ENCODE data around the gene NOTCH4.

Gene NOTCH4

DNA sequence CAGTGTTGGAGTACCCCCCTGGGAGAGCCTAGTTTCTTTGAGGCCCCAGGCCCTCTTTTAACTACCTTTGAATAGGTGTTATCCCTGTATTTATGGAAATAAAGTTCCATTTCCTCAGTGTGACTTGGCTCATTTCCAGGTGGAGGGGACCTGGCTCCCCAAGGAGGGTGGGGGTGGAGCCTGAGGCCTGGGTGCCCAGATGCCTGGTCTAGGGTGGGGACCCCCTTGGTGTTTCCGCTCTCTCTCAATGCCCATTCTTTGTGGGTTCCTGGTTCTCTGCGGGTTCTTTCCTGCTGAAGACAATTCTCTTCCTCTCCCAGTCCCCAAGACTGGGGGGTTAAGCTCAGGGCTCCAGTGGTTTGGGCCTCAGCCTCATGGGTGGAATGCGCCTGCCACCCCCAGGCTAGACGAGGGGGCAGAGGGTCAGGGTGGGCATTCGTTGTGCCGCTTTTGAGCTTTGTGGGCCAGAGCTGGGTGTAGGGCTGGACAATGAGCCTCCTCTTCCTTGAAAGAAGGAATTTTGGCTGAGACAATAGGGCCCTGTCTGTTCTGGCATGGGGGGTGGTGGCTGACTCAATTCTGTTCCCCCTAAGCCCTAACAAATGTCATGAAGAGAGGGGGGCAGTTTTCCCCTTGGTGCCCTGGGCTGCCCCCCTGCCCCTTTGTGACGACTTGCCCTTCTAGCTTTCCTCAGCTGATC lies 60.2 kb downstream of the NOTCH4 start:
- DNase-seq (ENCODE audit: low read depth) = no peak

DNA sequence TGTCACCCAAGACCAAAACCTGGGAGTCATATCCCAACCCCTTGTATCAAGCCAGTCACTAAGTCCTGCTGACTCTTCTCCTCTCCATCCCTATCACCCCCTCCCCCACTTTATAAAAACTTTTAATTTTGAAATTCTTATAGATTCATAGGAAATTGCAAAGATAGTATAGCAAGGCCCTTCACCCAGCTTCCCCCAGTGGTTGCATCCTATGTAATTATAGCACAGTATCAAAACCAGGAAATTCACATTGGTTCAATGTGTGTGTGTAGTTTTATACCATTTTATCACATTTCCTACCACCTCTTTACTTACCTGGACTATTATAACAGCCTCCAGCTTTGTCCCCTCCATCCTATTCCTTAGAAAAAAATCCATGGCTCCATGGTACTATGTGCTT lies 65.8 kb downstream of the NOTCH4 start:
- no peak for DNase-seq (ENCODE audit: low read depth)

DNA sequence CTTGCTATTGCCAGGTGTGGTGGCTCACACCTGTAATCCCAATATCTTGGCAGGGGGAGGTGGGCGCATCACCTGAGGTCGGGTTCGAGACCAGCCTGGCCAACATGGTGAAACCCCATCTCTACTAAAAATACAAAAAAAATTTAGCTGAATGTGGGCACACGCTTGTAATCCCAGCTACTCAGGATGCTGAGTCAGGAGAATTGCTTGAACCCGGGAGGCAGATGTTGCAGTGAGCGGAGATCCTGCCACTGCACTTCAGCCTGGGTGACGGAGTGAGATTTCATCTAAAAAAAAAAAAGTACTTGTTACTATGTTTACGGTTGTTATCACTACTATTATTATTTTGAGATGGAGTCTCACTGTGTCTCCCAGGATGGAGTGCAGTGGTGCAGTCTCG lies 67.0 kb downstream of the NOTCH4 start:
- no peak for DNase-seq (ENCODE audit: low read depth)

DNA sequence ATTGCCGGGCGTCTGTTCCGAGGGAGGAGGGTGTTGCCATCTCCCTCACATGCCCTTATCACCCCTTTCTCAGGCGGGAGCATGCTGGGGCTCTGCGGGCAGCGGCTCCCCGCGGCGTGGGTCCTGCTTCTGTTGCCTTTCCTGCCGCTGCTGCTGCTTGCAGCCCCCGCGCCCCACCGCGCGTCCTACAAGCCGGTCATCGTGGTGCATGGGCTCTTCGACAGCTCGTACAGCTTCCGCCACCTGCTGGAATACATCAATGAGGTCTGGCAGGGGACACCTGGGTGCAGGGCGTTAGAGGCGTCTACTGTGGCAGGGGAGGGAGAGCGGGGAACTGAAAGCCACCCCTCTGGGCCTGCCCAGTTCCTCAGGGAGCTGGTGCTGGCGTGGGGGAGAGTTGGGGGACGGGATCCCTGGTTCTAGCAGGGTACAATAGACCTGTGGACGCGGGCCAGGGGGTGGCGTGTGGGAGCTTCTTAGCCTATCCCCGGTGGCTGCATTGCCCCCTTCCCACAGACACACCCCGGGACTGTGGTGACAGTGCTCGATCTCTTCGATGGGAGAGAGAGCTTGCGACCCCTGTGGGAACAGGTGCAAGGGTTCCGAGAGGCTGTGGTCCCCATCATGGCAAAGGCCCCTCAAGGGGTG lies 69.2 kb downstream of the NOTCH4 start:
- peak; percentile 40 for DNase-seq (ENCODE audit: low read depth)

DNA sequence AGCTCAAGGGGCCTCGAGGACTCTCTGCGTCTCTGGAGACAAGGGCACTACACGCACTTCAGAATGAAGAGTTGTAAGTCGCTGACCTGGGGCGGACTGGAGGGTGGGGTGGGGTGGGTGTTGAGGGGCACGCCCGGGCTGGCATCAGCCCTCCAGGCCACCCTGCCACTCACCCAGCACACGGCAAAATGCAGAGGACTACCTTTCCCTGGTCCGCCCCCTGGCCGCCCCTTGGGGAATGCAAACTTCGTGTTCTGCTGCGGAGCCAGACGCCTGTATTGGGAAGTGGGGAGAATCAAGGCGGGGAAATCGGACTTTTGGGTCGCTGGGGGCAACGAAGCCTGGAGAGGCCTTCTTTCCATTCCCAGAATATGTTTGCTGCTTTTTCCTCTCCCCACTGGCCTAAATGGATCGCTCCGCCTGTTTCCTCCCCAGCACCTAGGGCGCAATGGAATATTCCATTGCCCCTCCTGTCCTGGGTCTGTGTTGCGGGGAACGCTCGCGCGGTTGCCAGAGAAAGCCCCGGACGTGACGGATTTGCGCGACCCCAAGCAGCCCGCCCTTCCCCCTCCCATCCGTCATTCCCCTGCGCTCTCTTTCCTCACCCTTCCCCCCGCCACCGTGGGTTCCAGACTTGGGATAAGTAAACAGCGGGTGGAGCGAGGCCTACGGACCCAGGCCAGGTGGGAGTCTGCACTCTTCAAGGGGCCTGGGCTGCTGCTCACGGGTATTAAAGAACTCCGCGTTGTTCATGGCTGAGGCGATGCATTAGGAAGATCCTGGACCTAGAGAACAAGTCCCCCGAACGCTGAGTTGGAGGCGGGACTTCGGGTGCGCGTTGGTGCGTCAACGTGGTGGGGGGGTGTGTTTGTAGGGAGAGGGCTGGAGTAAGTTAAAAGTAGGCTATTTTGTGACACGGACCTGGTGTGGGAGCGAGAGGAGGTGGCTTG lies 70.0 kb downstream of the NOTCH4 start, which contains the start of gene PPT2:
Gene PPT2, plus strand, starts transcription at position 578 of the 950 bp plus-strand sequence. CDS start 454 bp downstream, outside the sequence.
- peak; percentile 67 for DNase-seq (ENCODE audit: low read depth)

DNA sequence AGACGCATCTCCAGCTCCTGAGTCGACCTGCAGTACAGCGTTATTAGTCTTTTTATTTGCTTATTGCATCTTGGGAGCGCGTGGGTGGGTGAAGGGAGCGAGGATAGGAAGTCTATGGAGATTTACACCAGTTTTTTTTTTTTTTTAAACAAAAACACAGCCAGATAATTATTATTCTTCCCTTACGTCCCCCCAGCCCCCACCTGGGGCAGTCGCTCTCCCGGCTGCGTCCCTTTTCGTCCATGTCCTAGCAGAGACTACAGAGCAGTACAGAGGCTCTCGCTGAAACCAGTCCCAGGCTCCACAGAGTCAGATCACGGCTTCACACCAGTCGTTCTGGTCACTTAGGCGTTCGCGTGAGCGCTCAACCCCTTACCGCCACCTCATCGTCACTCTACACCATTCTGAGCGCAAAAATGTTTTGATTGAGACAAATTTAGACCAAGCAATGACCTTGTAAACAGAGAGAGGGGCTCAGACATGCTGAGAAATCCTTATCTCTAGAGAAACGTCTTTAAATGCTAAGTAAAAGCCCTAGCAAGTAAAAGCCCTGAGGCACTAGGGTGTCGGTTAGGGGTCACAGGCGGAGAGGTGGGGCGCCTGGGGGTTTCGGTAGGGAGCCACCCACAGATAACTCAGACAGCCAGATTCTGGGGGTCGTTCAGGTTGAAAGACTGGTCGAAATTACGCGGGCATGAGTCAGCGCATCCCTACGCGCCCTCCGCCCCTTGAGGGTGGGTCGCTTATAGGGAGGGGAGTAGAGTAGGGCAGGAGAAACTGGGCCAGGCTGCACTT lies 70.9 kb downstream of the NOTCH4 start:
- no peak for DNase-seq (ENCODE audit: low read depth)

DNA sequence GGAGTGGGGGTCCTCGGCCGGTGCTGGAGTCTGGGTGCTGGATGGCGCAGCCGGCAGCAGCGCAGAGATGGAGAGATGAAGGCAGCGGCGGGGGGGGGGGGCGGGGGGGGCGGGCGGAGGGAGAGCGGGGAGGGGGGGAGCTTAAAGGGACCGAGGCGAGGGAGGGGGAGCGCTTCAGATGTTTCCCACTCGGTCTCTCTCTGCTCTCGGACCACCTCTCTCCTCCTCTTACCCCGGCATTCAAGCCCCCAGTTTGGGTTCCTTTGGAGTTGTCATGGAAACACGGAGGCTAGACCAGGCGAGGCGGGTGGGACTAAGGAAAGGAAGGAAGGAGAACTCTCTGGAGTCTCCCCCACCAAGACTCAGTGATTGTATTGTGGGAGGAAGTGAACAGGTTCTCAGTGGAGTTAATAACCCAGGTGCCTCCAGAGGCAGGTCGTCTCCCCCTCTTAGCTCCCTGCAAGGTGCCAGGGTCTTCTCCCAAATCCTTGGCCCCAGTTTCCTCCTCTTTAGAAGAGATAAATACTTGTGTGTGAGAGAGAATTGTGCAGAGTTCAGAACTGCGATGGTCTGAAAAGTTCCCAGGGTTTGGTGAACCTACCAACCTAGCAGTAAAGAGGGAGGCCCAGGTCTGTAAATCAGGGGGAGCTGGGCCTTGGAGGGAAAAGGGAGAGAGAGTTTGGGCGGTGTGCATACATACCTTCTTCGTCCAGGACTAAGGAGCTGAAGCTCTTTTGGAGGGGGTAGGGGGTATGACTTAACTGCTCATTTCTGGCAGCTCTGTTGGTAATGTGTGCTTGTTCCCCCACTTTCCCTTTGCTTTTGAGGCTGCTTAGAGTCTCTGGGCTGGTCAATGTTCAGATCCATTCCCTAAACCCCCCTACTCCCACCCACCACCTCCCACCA lies 71.8 kb downstream of the NOTCH4 start, which contains the start of gene PRRT1:
Gene PRRT1, minus strand, starts transcription at position 77 of the 906 bp plus-strand sequence. CDS start 112 bp downstream, outside the sequence.
- no peak for DNase-seq (ENCODE audit: low read depth)

DNA sequence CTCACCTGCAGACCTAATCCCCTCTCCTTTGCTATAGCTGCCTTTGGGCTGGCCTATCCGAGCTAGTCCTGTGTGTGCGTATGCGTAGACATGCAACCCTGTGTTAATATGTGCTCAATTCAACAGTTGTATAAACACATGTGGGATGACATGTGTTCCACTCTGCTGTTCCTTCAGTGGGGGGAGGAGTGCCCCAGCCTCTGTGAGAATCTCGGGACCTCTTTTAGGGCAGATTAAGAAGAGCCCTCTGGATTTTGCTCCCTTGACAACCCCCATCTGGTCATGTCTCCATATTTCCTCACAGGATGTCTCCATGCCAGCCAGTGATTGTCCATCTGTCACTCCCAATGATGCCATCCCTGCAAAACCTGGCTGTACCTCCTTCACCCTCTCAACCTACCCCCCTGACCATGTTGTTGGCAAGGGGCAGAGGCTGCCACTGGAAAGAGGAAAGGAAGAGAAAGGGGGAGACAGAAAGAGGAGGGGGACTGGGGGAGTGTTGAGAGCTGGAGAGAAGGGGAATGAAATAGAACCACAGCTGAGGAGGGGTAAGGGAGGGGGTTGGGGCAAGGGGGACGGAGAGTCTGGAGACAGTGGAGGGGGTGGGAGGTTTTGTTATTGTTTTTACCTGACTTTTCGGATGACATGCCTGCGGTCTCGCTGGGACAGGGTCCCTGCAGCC lies 72.5 kb downstream of the NOTCH4 start:
- no peak for DNase-seq (ENCODE audit: low read depth)

DNA sequence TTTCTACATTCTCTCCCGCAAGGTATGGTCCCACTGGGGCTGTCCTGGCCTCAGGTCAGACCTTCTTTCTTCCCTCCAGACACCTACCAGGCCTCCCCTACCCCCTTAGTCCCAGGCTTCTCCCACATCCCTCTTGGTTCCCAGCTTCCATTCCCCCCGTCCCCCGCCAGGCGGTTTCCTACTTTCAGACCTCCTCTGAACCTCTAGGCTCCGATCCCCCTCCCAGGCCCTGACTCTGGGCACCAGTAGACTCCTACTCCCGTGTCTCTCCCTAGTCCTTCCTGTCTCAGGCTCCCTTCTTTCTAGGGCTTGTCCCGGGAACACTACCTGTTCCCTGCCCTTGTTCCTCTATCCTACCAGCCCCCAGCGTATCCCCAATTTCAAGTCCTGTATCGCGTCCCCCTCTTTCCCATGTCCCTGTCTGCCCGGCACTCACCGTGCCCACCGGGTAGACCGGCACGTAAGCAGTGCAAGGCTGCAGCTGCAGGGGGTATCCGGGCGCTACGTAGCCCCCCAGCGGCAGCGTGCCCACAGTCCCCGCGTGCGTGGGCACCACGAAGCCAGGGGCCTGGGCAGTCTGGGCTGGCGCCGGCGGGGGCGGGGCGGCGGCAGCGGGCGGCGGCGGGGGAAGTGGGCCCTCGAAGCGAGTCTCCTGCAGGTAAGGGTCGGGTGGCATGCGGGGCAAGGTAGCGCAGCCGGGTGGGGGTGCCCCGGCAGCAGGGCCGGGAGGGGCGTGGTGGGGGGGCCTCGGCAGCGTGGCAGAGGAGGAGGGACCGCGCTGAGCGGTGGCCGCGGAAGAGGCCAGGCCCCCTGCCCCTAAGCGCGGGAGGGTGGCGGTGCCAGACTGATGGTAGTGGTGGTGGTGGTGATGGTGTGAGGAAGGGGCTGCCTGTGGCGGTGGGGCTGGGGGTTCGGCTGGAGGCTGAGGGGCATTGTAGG lies 73.7 kb downstream of the NOTCH4 start:
- DNase-seq (ENCODE audit: low read depth) = no peak

DNA sequence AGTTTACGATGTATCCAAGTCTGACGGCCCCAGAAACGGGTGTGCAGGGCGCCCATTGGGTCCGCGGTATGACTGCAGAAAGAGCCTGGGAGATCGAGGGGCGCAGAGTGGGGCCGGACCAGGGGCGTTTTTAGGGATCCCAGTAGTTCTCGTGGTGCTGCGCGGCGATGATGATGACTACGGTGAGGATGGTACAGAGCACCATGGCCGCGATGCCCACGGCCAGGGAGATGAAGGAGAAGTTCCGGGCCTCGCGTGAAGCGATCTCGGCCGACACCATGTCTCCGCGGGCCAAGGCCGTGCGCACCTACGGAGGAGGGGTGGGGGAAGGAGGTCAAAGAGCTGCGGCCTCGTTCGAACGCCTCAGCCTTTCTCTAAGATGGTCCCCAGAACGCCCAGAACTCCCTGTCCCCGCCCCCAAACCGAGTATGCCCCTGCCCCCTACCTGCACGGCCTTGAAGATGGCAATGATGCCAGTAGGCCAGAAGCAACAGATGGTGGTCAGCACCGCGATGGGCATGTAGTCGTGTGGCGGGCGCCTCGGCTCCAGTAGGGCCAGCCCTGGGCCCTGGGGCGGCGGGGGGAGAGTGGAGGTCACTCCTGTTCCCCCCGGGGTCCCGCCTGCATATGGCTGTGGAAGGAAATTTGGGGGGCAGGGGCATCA lies 74.6 kb downstream of the NOTCH4 start:
- no peak for DNase-seq (ENCODE audit: low read depth)

DNA sequence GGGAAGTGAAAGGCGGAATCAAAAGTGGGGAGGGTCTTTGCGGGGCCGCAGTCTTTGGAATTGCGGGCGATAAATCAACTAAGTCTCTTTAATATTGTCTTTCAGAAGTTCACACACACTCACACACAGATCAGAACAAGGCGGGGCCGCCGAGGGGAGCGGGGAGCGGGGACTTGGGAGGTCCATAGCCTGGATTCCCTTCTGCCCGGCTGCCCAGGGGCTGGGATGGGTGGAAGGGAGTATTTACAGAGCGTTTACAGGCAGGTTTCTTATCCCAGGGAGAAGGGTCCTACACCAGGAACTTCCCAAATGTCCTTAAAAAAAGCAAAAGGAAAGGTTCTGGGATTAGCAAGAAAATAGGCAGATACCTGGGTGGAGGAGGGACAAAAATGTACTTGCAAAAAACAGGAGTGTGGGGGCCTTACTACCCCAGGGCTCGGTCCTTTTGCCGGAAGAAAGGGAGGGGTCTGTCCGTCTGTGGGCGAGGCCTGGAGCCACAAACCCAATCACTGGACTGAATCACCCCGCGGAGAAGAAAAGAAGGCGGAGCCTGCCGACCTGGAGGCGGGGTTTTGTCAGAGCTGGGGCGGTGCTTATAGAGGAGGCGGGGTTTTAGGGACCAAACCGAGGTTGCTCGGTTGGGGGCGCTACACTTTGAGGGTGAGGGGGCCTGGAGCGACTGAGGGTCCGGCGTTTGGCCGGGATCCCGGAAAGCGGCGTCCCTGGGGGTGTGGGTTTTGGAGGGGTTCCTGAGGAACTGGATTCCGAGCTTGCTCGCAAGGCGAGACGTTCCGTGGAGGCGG lies 75.4 kb downstream of the NOTCH4 start:
- DNase-seq (ENCODE audit: low read depth) = peak; percentile 55

DNA sequence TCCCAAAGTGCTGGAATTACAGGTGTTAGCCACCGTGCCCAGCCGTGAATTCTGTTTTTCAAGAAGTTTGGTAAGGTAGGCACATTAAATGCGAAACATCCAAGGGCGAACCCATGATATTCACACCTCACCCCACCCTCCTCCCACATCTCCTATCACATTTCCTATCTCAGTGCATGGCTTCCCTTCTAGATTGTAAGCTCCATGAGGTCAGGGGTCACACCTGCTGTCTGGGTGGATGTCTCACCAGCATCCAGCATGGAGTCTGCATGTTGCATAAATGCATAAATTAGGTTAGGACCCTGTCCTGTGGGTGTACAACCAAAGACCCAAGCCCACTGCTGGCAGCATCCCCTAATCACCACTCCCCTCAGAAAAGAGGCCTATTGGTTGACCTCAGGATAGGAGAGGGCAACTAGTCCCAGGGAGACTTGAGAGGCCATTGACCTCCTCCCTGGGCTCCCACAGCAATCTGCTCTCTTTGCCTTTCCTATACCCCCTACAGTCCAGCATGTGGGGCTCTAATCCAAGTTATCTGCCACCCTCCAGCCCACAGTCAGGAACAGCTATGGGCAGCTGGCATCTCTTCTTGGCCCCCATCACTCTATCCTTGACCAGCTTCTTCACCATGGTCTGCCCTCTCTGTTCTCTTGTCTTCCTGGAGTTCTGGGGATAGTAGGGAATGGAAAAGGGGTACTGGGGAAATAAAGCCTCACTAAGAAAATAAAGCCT lies 76.3 kb downstream of the NOTCH4 start:
- DNase-seq (ENCODE audit: low read depth) = no peak

DNA sequence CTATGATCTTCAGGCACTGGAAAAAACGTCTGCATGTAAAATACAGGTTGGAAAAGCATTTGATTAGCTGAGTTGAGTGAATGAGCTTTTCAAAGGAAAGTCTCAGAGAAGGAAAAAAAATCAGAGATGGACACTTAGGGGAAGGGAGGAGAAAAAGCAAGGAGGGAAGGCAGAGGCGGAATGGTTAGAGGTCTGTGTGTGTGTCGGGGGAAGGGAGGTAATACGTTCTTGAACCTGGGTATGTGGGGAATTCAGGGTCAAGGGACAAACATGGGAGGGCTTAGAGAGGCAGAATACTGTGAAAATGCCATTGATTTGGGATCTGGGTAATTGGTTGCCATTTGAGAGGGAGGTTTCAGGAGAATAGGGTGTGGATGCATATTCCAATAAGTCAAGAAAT lies 77.2 kb downstream of the NOTCH4 start:
- no peak for DNase-seq (ENCODE audit: low read depth)

DNA sequence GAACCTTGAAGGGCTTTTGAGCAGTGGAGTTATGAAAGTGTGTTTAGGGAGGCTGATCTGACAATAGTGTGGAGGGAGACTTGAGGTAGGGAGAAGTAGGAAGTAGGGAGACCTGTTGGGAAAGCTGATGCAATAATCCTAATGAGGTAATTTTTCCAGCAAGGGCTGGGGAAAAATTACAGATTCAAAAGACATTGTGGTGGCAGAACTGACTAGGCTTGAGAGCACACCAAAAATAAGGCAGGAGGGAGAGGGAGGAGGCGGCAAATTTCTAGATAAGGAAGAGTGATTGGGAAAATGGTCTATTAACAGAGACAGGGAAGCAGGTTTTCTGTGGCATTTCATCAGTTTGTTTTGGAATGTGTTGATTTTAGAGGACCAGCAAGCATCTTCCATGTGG lies 77.6 kb downstream of the NOTCH4 start:
- DNase-seq (ENCODE audit: low read depth) = no peak

All from activated gamma-delta T cell treated with anti-CD3 and anti-CD28 coated beads, Interleukin-2, amount 50 U/mL, for 16 hours (primary cell).